Measurements from ENCODE around the gene CYSTM1. TPM values are rescaled to one million over a fixed set of nuclear protein-coding genes. Genes with fewer than 3 reads are reported as not detected.

Gene CYSTM1
- total RNA-seq, 2 donors from 2014 or later, result 37.0 to 51.7 TPM

- Histone ChIP-seq H3K36me3 (no peaks in the 10 kb centered on the region), H3K4me1 (replicated peaks) (no peaks in the 10 kb centered on the region), H3K27ac (no peak overlapping the region), H3K27me3 (replicated peaks; ENCODE audit: insufficient read depth) (no peaks in the 10 kb centered on the region), H3K4me3 (no peak overlapping the region), H3K9me3 (no peaks in the 10 kb centered on the region)
- TF ChIP-seq POLR2AphosphoS5 (IDR thresholded peaks at IDR 0.05) (no peak), CTCF (IDR thresholded peaks at IDR 0.05) (no peak), POLR2A (IDR thresholded peaks at IDR 0.05) (no peak)
- DNase-seq (ENCODE audit: low spot score), result no peak
- intact Hi-C loops (cut with DNase I), result no loop called here
- WGBS, result 76% methylated on average over 3 of the region's 3 CpGs
Measured at GRCh38 chr5:140223567-140223966, 48.6 kb downstream of the CYSTM1 start.

GRCh38 chr5:140224658-140225057 lies 49.7 kb downstream of the CYSTM1 start:
- TF ChIP-seq POLR2AphosphoS5 (IDR thresholded peaks at IDR 0.05) (no peak), CTCF (IDR thresholded peaks at IDR 0.05) (no peak), POLR2A (IDR thresholded peaks at IDR 0.05) (no peak)
- intact Hi-C loops (cut with DNase I), result no loop called here
- no peaks in the 10 kb centered on the region for H3K36me3 ChIP-seq
- H3K9me3 ChIP-seq, result no peaks in the 10 kb centered on the region
- H3K27me3 ChIP-seq (replicated peaks; ENCODE audit: insufficient read depth), result no peaks in the 10 kb centered on the region
- no peak for DNase-seq (ENCODE audit: low spot score)
- H3K4me1 ChIP-seq (replicated peaks), result no peaks in the 10 kb centered on the region
- 100% methylated on average over 3 of the region's 3 CpGs for WGBS
- no peak overlapping the region for H3K27ac ChIP-seq
- H3K4me3 ChIP-seq, result no peak overlapping the region

GRCh38 chr5:140225396-140225795 lies 50.4 kb downstream of the CYSTM1 start:
- TF ChIP-seq CTCF (IDR thresholded peaks at IDR 0.05) (no peak), POLR2AphosphoS5 (IDR thresholded peaks at IDR 0.05) (no peak), POLR2A (IDR thresholded peaks at IDR 0.05) (no peak)
- H3K9me3 ChIP-seq, result no peaks in the 10 kb centered on the region
- intact Hi-C loops (cut with DNase I), result no loop called here
- H3K27ac ChIP-seq, result no peak overlapping the region
- DNase-seq (ENCODE audit: low spot score), result no peak
- 77% methylated on average over 3 of the region's 3 CpGs for WGBS
- no peaks in the 10 kb centered on the region for H3K4me1 ChIP-seq (replicated peaks)
- H3K36me3 ChIP-seq, result no peaks in the 10 kb centered on the region
- H3K4me3 ChIP-seq, result no peak overlapping the region
- H3K27me3 ChIP-seq (replicated peaks; ENCODE audit: insufficient read depth), result no peaks in the 10 kb centered on the region

GRCh38 chr5:140227046-140227445 lies 52.1 kb downstream of the CYSTM1 start:
- Histone ChIP-seq H3K9me3 (no peaks in the 10 kb centered on the region), H3K4me1 (replicated peaks) (no peaks in the 10 kb centered on the region), H3K4me3 (no peak overlapping the region), H3K27me3 (replicated peaks; ENCODE audit: insufficient read depth) (no peaks in the 10 kb centered on the region), H3K27ac (no peak overlapping the region), H3K36me3 (no peaks in the 10 kb centered on the region)
- intact Hi-C loops (cut with DNase I), result no loop called here
- 95% methylated on average over 2 of the region's 2 CpGs for WGBS
- DNase-seq (ENCODE audit: low spot score), result no peak
- no peak for TF ChIP-seq POLR2A (IDR thresholded peaks at IDR 0.05)
- TF ChIP-seq CTCF (IDR thresholded peaks at IDR 0.05), result no peak

- no peak overlapping the region for H3K4me3 ChIP-seq
- WGBS, result 84% methylated on average over 7 of the region's 7 CpGs
- H3K27me3 ChIP-seq (replicated peaks; ENCODE audit: insufficient read depth), result no peaks in the 10 kb centered on the region
- DNase-seq (ENCODE audit: low spot score), result no peak
- H3K4me1 ChIP-seq (replicated peaks), result no peaks in the 10 kb centered on the region
- no peak overlapping the region for H3K27ac ChIP-seq
- no peaks in the 10 kb centered on the region for H3K36me3 ChIP-seq
- H3K9me3 ChIP-seq, result no peaks in the 10 kb centered on the region
- intact Hi-C loops (cut with DNase I), result no loop called here
- TF ChIP-seq POLR2A (IDR thresholded peaks at IDR 0.05), result no peak
- TF ChIP-seq POLR2AphosphoS5 (IDR thresholded peaks at IDR 0.05), result no peak
- TF ChIP-seq CTCF (IDR thresholded peaks at IDR 0.05), result no peak
Measured at GRCh38 chr5:140228364-140228837, 53.4 kb downstream of the CYSTM1 start.
